GM19025 (cell line): ENCODE results near the gene GTF3C1.

Experiments
- ATAC-seq: cut with Tn5 transposase; IDR thresholded peaks from one replicate; pipeline ENCODE4 v1.9.1; 2021; ENCODE audit warnings: mild to moderate bottlenecking, low read depth, moderate library complexity; ENCODE audit not compliant: unreplicated experiment

The GTF3C1 gene

DNA sequence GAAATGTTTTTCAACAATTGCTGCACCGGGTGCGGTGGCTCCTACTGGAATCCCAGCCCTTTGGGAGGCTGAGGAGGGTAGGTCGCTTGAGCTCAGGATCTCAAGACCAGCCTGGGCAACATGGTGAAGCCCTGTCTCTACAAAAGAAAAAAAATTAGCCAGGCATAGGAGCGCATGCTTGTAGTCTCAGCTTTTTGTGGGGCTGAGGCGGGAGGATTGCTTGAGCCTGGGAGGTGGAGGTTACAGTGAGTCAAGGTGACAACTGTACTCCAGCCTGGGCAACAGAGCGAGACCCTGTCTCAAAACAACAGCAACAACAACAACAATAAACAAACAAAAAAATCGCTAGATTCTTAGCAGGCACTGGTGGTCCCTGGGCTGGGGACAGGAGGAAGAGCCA lies 119.2 kb downstream of the GTF3C1 start:
- ATAC-seq, result no peak

DNA sequence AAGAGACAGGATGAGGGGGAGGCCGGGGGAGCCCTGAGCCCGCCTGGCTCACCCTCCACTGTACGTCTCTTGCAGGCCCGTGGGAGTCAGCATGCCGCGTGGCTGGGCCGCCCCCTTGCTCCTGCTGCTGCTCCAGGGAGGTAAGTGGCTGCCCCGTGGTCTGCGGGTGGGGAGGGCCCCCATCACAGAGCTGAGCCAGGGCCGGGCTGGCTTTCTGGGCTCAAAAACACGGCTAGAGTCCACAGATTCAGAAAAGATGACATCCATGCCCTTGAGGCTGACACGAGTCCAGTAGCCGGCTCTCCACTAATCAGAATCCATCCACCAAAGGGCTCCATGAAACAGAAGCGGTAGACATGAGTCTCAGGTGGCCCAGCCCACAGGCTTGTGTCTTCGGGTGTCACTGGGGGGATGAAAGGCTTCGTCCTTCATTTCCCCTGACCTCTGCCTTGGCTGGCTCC lies 119.7 kb downstream of the GTF3C1 start:
- ATAC-seq, result no peak

DNA sequence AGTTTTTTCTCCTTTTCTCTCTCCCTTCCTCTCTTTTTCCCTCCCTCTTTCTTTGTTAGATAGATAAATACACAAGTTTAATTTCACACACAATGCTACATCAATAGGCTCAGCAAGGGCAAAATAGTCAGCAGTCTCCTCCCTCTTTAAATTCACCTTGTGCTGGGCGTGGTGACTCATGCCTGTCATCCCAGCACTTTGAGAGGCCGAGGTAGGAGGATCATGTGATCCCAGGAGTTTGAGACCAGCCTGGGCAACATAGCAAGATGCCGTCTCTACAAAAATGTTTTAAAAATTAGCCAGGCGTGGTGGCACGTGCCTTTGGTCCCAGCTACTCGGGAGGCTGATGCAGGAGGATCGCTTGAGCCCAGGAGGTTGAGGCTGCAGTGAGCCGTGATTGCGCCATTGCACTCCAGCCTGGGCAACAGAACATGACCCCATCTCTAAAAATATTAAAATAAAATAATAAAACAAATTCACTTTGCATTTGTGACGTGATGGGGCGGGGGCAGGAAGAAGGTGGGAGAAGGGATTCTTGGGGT lies 120.3 kb downstream of the GTF3C1 start:
- ATAC-seq, result no peak

DNA sequence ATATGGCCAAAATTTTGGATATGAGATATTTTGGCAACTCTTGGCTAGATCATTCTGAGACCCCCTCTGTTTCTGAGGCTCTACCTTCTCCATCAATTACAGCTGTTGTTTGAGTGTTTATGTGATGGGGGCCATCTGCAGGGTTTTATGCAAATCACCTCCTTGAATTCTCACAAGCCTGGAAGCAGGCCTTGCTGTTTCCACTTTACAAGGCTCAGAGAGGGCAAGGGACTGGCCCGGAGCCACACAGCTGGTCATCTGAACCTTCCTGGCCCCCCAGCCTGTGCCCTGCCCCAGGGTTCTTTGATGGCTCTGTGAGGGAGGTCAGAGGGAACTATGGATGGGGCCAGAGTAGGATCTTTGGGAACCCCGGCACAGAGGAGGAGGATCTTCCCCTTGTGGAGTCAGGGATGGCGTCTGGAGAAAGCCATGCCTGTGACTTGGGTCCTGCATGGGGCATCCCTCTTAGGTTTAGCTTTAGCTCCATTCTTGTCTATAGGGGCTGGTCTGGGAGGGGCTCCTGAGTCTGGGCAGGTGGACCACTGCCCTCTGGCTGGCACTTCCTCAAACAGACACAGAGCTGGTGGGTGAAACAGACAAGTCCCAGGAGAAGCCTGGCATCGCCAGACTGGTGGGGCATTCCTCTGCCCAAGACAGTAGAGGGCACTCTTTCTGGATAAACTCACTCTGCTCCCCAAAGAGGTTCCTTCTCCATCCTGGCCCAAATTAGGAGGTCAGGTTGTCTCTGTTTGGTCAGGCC lies 121.5 kb downstream of the GTF3C1 start:
- ATAC-seq, result no peak

DNA sequence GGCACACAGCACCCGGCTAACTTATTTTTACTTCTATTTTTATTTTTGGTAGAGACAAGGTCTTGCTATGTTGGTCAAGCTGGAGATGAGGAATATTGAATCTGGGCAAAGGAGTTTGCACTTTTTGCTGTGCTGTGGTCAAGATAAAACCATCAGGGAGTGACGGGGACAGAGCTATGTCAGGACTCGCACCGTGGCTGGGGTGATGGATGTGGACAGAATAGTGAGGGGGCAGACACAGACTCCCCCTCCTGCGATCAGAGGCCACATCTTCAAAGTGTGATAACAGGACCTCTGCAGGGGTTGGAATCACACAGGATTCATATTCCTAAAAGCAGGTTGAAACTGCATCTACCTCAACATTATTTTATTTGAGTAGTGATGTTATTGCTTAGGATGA lies 122.2 kb downstream of the GTF3C1 start:
- ATAC-seq, result no peak

DNA sequence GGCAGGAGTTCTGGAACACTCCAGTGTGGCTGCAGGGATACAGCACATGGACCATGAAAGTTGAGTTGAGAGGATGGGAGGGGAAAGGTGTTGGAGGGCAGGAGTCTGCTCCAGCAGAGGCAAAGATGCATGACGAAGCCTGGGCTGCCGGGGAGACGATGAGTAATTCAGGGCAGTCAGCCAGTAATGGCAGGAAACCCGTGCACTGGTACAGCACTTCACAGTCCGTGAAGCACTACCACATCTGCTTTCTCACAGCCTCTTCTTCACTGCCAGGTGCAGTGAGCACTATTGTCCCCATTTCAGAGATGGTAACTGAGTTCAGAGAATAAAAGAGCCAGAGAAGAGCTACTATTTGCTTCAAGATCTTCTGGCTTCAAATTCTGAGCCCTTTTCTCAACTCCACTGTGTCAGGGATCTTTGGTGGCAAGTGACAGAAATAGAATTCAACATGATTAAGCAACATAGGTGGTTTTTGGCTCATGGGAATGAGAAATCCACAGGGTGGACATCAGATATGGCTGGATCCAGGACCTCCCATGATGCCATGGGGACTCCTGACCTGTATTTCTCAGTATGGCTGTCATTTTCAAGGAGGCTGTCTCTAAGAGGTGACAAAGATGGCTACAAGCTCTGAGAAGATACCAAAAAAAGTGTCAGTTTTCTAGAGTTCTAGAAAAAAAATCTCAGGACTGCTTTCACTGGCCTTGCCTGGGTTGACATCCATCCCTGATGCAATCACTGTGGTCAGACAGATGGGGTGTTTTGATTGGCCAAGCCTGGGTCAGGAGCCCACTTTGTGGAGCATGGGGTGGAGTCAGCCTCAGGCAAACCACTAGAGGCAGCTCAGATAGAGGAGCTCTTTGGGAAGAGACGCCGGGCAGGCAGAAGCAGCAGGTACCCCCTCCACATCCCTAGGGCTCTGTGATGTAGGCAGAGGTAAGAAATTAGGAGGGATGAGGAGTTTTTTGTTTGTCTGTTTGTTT lies 123.0 kb downstream of the GTF3C1 start:
- ATAC-seq, result peak; percentile 67

DNA sequence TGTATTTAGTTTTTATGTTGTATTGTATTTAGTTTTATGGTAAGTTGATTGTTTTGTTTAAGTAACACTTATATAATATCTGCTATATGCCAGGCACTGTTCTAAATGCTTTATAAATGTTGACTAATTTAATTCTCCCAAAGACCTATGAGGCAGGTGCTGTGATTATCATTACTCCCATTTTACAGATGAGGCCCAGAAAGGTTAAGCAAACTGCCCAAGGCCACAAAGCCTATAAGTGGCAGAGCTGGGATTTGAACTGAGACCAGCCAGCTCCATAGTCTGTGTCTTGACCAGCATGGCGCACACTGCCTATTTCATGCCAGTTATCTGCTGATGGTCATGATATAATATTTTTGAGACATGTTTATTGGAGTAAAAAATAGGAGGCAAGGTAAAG lies 123.8 kb downstream of the GTF3C1 start:
- ATAC-seq, result no peak

DNA sequence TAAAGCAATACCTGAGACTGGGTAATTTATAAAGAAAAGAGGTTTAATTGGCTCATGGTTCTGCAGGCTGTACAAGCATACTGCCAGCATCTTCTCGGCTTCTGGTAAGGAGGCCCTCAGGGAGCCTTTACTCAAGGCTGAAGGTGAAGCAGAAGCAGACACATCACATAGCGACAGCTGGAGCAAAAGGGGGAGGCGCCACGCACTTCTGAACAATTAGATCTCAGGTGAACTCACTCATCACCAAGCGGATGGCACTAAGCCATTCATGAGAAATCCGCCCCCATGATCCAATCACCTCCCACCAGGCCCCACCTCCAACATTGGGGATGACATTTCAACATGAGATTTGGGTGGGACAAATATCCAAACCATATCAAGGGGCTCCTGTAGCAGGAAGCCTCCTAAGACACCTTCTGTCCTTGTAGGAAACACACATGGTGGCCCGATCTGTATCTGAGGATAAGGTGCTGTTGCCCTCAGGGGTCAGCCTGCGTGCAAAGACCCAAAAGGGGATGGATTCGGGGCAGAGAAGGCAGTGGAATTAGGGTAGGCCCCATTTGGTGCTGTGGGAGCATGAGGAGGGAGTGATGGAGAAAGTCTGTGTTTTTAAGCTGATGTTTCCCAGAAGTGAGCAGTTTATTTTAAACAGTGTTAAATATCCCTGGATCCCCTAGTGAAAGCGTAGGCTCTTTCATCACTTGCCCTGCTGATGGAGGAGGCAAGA lies 124.8 kb downstream of the GTF3C1 start:
- ATAC-seq, result no peak

DNA sequence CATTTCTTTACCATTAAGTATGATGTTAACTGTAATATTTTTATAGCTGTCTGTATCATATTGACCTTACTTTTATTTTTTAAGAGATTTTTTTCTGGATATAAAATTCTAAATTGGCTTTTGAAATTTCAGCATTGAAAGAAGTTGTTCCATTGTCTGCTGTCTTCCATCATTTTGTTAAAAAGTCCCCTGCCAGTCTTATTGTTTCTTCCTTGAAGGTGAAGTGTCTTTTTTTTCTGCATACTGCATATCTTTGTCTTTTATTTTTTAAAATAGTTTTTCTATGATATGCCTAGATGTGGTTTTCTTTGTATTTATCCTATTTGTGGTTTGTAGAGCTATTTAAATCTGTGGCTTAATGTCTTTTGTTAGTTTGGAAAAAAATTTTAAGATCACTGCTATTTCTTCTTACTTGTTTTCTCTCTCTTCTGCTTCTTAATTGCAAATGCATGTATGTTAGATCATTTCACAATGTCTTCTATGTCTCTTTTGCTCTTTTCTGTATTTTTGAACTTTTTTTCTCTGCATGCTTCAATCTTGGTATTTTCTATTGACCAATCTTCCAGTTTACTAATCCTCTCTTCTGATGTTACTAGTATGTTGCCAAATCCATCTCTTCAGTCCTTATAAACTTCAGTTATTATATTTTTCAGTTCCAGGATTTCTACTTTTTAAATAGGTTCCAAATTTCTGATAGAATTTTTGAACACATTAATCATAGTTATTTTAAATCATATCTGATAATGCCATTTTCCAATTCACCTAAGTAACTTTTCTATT lies 127.6 kb downstream of the GTF3C1 start:
- ATAC-seq, result no peak

DNA sequence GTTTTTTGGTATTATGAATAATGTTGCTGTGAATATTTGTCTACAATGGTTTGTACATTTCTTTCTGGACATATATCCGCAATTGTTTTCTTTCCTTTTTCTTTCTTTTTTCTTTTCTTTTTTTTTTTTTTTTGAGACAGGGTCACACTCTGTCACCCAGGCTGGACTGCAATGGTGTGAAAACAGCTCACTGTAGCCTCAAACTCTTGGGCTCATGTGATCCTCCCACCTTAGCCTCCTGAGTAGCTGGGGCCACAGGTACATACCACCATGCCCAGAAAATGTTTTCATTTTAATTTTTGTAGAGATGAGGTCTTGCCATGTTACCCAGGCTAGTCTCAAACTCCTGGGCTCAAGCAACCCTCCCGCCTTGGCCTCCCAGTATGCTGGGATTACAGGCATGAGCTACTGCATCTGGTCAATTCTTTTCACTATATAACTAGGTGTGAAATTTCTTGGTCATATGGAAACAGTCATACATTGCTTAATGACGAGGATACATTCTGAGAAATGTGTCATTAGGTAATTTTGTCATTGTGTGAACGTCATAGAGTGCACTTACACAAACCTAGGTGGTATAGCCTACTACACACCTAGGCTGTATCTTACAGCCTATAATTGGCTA lies 132.6 kb downstream of the GTF3C1 start:
- no peak for ATAC-seq

DNA sequence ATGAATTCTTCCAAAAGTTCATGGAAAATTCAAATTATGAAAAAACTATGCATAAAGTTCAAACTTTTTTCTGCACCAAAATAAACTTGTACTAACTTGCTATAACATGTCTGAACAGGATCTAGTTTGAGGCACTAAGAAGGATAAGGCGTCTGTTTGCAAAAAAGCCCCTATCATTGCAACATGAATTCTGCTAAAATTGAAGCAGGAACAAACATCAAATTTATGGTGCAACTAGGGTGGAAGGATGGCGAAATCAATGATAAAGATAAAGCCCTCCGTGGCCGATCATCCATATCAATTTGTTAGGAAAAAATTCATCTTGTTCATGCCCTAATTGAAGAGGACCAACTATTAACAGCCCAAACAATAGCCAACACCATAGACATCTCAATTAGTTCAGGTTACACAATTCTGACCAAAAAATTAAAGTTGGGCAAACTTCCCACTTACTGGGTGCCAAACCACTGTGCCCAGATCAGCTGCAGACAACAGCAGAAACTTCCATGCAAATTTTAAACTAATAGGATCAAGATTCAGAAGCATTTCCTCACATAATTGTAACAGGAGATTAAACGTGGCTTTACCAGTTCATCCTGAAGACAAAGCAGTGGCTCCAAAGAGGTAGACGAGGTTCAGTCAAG lies 134.8 kb downstream of the GTF3C1 start:
- no peak for ATAC-seq

DNA sequence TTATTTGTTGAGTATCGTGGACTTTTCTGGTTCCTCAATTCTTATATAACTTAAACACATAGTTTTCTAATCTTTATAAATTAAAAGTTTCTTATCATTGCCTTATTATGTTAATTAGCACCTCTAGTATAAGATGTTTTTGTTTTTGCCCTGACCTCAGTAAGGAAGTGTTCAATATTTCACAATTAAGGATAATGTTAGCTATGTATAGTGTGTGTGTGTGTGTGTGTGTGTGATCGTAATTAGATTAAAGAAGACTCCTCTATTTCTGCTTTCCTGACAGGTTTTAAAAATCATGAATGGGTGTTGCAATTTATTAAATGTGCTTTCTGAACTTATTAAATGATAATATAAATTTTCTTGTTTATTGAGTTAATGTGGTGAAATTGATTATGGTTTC lies 135.8 kb downstream of the GTF3C1 start:
- no peak for ATAC-seq

DNA sequence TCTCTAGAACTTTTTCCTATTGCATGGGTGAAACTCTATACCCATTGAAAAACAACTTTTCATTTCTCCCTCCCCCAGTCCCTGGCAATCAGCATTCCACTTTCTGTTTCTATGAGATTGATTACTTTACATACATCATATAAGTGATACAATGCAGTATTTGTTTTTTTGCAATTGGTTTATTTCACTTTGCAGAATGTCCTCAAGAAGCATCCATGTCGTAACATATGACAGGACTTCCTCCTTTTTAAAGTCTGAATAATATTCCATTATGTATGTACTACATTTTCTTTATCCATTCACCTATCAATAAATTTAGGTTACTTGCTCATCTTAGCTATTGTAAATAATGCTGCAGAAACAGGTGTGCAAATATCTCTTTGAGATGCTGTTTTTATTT lies 139.0 kb downstream of the GTF3C1 start:
- ATAC-seq, result no peak
